GM12878 (cell line): ENCODE data around the gene PPP3CB. TPM values are rescaled to one million over a fixed set of nuclear protein-coding genes. Genes with fewer than 3 reads are reported as not detected.

Experiments
- ATAC-seq: fragments of 200-7000 bp; cut with Tn5 transposase; 3 replicates; pipeline ENCODE4 v1.9.1; 2020; ENCODE audit warnings: mild to moderate bottlenecking, moderate library complexity
- BruUV-seq: library from RNA; stranded (reverse); fragments of 400-500 nt; replicated peaks from 2 replicates; lab custom pipeline; 2021; lab: Mats Ljungman, UMichigan
- CTCF ChIA-PET: fragments of 300-600 bp; sonication (Branson Sonifier 250); formaldehyde crosslinking; extraction: SDS; loops from one replicate; lab custom pipeline; 2021; ENCODE audit warnings: inconsistent platforms; lab: Yijun Ruan, JAX
- POLR2A ChIA-PET: fragments of 350-600 bp; formaldehyde crosslinking; extraction: SDS; loops from one replicate; lab custom pipeline; 2021; ENCODE audit warnings: inconsistent platforms; lab: Charles Lee
- RAD21 ChIA-PET: fragments of 300-600 bp; sonication (Branson Sonifier 250); formaldehyde crosslinking; loops from one replicate; lab custom pipeline; 2023; ENCODE audit warnings: antibody characterized with exemption; ENCODE audit not compliant: unreplicated experiment; lab: Charles Lee
- SMC1A ChIA-PET: fragments of 300-600 bp; sonication (Branson Sonifier 250); formaldehyde crosslinking; loops from one replicate; lab custom pipeline; 2023; ENCODE audit not compliant: unreplicated experiment, uncharacterized antibody; lab: Charles Lee
- DNase-seq: peaks from one replicate; pipeline ENCODE4 v3.0.0-alpha.2; 2011; ENCODE audit warnings: low read depth, low spot score
- FAIRE-seq: peaks from 3 replicates; lab custom pipeline; 2011; peaks lifted over from hg19 to GRCh38; lab: Jason Lieb, UNC
- H2AFZ ChIP-seq: 2 replicates; pipeline ENCODE4 v1.6.0; 2011; ENCODE audit warnings: low read depth, low read length, control low read depth; ENCODE audit not compliant: control insufficient read depth
- H3K27ac ChIP-seq: 2 replicates; pipeline ENCODE4 v1.5.1; 2011; ENCODE audit warnings: control low read depth; ENCODE audit not compliant: control insufficient read depth, insufficient read depth
- H3K27me3 ChIP-seq, 2 experiments: replicated peaks in 1 of 2; 2 replicates each; pipeline versions ENCODE4 v1.6.0 to v1.6.1; 2011; ENCODE audit warnings: low read length in 1 of 2; ENCODE audit not compliant: control insufficient read depth in 2 of 2, insufficient read depth in 2 of 2
- H3K36me3 ChIP-seq, 2 experiments: 2 replicates each; pipeline ENCODE4 v1.5.1; 2011; ENCODE audit warnings: low read length in 1 of 2; ENCODE audit not compliant: control insufficient read depth in 2 of 2, insufficient read depth in 2 of 2
- H3K4me1 ChIP-seq: 2 replicates; pipeline ENCODE4 v1.6.1; 2011; ENCODE audit warnings: mild to moderate bottlenecking, low read length, moderate library complexity, mixed read lengths; ENCODE audit not compliant: control insufficient read depth, insufficient read depth
- H3K4me2 ChIP-seq: 2 replicates; pipeline ENCODE4 v1.6.0; 2011; ENCODE audit warnings: control low read depth; ENCODE audit not compliant: control insufficient read depth, insufficient read depth
- H3K4me3 ChIP-seq: fragments of 200-600 bp; sonication (generic); 2 replicates; pipeline ENCODE4 v1.5.1; 2016
- H3K79me2 ChIP-seq: 2 replicates; pipeline ENCODE4 v1.6.0; 2011; ENCODE audit warnings: low read length; ENCODE audit not compliant: control insufficient read depth, insufficient read depth
- H3K9ac ChIP-seq: 2 replicates; pipeline ENCODE4 v1.8.0; 2011; ENCODE audit warnings: low read length, control low read depth, mixed read lengths; ENCODE audit not compliant: control insufficient read depth, insufficient read depth
- H3K9me3 ChIP-seq: replicated peaks from 3 replicates; pipeline ENCODE4 v1.5.1; 2011; ENCODE audit warnings: mild to moderate bottlenecking, low read length; ENCODE audit not compliant: control insufficient read depth, insufficient read depth
- H4K20me1 ChIP-seq: 2 replicates; pipeline ENCODE4 v1.6.0; 2011; ENCODE audit not compliant: control insufficient read depth, insufficient read depth
- BACH1 ChIP-seq: fragments of 450-650 bp; IDR thresholded peaks from 2 replicates; pipeline ENCODE4 v1.6.1; 2017; ENCODE audit warnings: mild to moderate bottlenecking, borderline replicate concordance
- BMI1 ChIP-seq: fragments of 450-650 bp; IDR thresholded peaks from 2 replicates; pipeline ENCODE4 v1.6.1; 2016; ENCODE audit warnings: mild to moderate bottlenecking, moderate library complexity, borderline replicate concordance
- EED ChIP-seq: sonication (generic); IDR thresholded peaks from 2 replicates; pipeline ENCODE4 v1.6.1; 2016; ENCODE audit warnings: antibody characterized with exemption, low read depth
- EGR1 ChIP-seq, 2 experiments: IDR thresholded peaks; 1 replicate in 1 of 2; 2 replicates in 1 of 2; pipeline ENCODE4 v1.6.1; 2011 to 2012; ENCODE audit warnings: low read depth in 2 of 2, low read length in 2 of 2, borderline replicate concordance in 1 of 2, mild to moderate bottlenecking in 1 of 2, moderate library complexity in 1 of 2
- EZH2 ChIP-seq: IDR thresholded peaks from 2 replicates; pipeline ENCODE4 v1.6.1; 2012; ENCODE audit warnings: low read depth, mild to moderate bottlenecking, control low read depth, inconsistent platforms, low read length, borderline replicate concordance; ENCODE audit not compliant: control insufficient read depth
- FOXK2 ChIP-seq: fragments of 450-650 bp; IDR thresholded peaks from 2 replicates; pipeline ENCODE4 v1.6.1; 2017; ENCODE audit warnings: mild to moderate bottlenecking, moderate library complexity
- GATAD2B ChIP-seq: fragments of 450-650 bp; conservative IDR thresholded peaks from 2 replicates; pipeline ENCODE4 v1.6.1; 2017; ENCODE audit warnings: low read depth, mild to moderate bottlenecking, moderate library complexity
- HSF1 ChIP-seq: fragments of 150-350 bp; IDR thresholded peaks from 2 replicates; pipeline ENCODE4 v1.6.1; 2014; ENCODE audit warnings: mild to moderate bottlenecking, low read depth, low read length
- IKZF2 ChIP-seq, 2 experiments: fragments of 450-650 bp; IDR thresholded peaks; 2 replicates each; pipeline ENCODE4 v1.6.1; 2017; ENCODE audit warnings: mild to moderate bottlenecking in 2 of 2, moderate library complexity in 2 of 2
- MLLT1 ChIP-seq: fragments of 450-650 bp; IDR thresholded peaks from 2 replicates; pipeline ENCODE4 v1.6.1; 2016; ENCODE audit warnings: mild to moderate bottlenecking
- PAX8 ChIP-seq: fragments of 450-650 bp; IDR thresholded peaks from 2 replicates; pipeline ENCODE4 v1.6.1; 2017; ENCODE audit warnings: mild to moderate bottlenecking, moderate library complexity
- POLR2A ChIP-seq: IDR thresholded peaks from 2 replicates; pipeline ENCODE4 v1.6.1; 2011; ENCODE audit warnings: low read depth, mild to moderate bottlenecking, low read length
- RAD21 ChIP-seq: IDR thresholded peaks from 2 replicates; pipeline ENCODE4 v1.6.1; 2011; ENCODE audit warnings: mild to moderate bottlenecking, low read depth, low read length, moderate library complexity; ENCODE audit not compliant: insufficient read depth
- RB1 ChIP-seq: fragments of 450-650 bp; formaldehyde crosslinking; IDR thresholded peaks from 2 replicates; pipeline ENCODE4 v1.6.1; 2017; ENCODE audit warnings: mild to moderate bottlenecking, borderline replicate concordance
- YBX1 ChIP-seq: fragments of 450-650 bp; IDR thresholded peaks from 2 replicates; pipeline ENCODE4 v1.6.1; 2016; ENCODE audit warnings: antibody characterized with exemption
- ZNF384 ChIP-seq: IDR thresholded peaks from 2 replicates; pipeline ENCODE4 v1.6.1; 2012; ENCODE audit warnings: low read depth, mild to moderate bottlenecking, low read length, improper control_type of control experiment, borderline replicate concordance
- ZNF687 ChIP-seq: fragments of 450-650 bp; IDR thresholded peaks from 2 replicates; pipeline ENCODE4 v1.6.1; 2017; ENCODE audit warnings: mild to moderate bottlenecking, moderate library complexity
- WGBS: methylation state at CpG from one replicate; pipeline ENCODE4 v1.1.6; 2016; ENCODE audit warnings: low lambda C conversion rate; ENCODE audit not compliant: insufficient replicate concordance, insufficient coverage; ENCODE audit errors: missing lambda C conversion rate; 5-methylcytosine and 5-hydroxymethylcytosine counted together
- in situ Hi-C: fragments of 300-500 bp; cut with MboI; formaldehyde crosslinking; loops from 9 replicates; pipeline ENCODE4 v1.14.3; 2018; ENCODE audit warnings: mixed read lengths
- intact Hi-C: fragments of 100-400 bp; cut with micrococcal nuclease; formaldehyde crosslinking; loops from one replicate; pipeline ENCODE4 v1.14.2; 2022; ENCODE audit not compliant: unreplicated experiment
- polyA plus RNA-seq, 11 experiments: library from polyadenylated mRNA; depleted of rRNA in 4 of 11; unstranded in 6 of 11; stranded (reverse) in 5 of 11; fragments of >200 nt; fragmentation: Nextera tagmentation in 4 of 11; fragmentation: Illumina TruSeq in 1 of 11; extraction: Ambion mirVana in 4 of 11; extraction: Trizol in 1 of 11; gene quantifications; 1 replicate in 1 of 11; 2 replicates in 10 of 11; pipeline versions ENCODE4 v1.2.1 to v1.2.3, GENCODE V29; 2011 to 2016; ENCODE audit warnings: inconsistent platforms in 2 of 11, missing spikeins in 2 of 11, low read depth in 1 of 11
- total RNA-seq, 4 experiments: library from RNA; depleted of rRNA in 3 of 4; stranded (reverse); fragments of >200 nt in 3 of 4; fragmentation: Illumina TruSeq in 1 of 4; extraction: Trizol in 1 of 4; gene quantifications; 2 replicates each; pipeline versions ENCODE4 v1.2.1 to v1.2.3, GENCODE V29; 2013 to 2021

The PPP3CB gene
- total and polyA plus RNA-seq, 10 of the 15 experiments (the other 5 are each of a cell fraction or from before 2014, with no cell fraction given) = 11.4 to 46.4 (median 19.3) TPM

GRCh38 chr10:73494213-73494612 lies 1.6 kb downstream of the PPP3CB start:
- ATAC-seq = no peak
- intact Hi-C loops (no loop called here), in situ Hi-C loops (no loop called here)
- peak overlapping the region; percentile 79 for H3K4me2 ChIP-seq
- no peak overlapping the region for H2AFZ ChIP-seq
- no peaks in the 10 kb centered on the region for H4K20me1 ChIP-seq
- DNase-seq = no peak
- ChIA-PET SMC1A (interaction anchor here (0.9 to 1.4 kb wide), 4 partner anchors 12 to 249 kb away, joined by 3 to 5 read pairs (median 4); no protein-coding TSS in a partner anchor), CTCF (interaction anchor here (1.1 kb wide), 1 partner anchor 149 kb away, joined by 4 read pairs; no protein-coding TSS in a partner anchor), POLR2A (interaction anchor here (0.5 to 0.9 kb wide), 2 partner anchors 247 to 300 kb away, joined by 3 to 6 read pairs; partner anchors contain the start of gene DNAJC9), RAD21 (interaction anchor here (0.6 to 1.5 kb wide), 4 partner anchors 37 to 114 kb away, joined by 3 to 4 read pairs (median 4); partner anchors contain the start of gene USP54)
- H3K27ac ChIP-seq = no peak overlapping the region
- no peak for FAIRE-seq
- peak overlapping the region; percentile 55 for H3K4me3 ChIP-seq
- WGBS = 90% methylated on average over 15 of the region's 15 CpGs
- H3K27me3 ChIP-seq = no peaks in the 10 kb centered on the region
- H3K9ac ChIP-seq = no peak overlapping the region
- no TSS peak for BruUV-seq
- TF ChIP-seq MLLT1 (peak; percentile 96), ZNF384 (no peak), EED (no peak), BACH1 (no peak), HSF1 (no peak), IKZF2 (IDR thresholded peaks at IDR 0.05) (0 out of 4 replicates have a peak, but pooled peaks of 1 of the 2 experiments have one; percentile 13), GATAD2B (no peak), ZNF687 (no peak), POLR2A (no peak), RB1 (no peak), EGR1 (IDR thresholded peaks at IDR 0.05; ENCODE audit: borderline replicate concordance in 1 of 2, low read depth in 2 of 2, low read length in 2 of 2) (no peak), EZH2 (no peak), RAD21 (no peak), YBX1 (no peak), BMI1 (no peak), PAX8 (no peak), FOXK2 (no peak)
- no peaks in the 10 kb centered on the region for H3K9me3 ChIP-seq
- peaks cover 6% of the 10 kb centered on the region for H3K4me1 ChIP-seq
- H3K79me2 ChIP-seq = peaks cover 48% of the 10 kb centered on the region
- H3K36me3 ChIP-seq = no peaks in the 10 kb centered on the region
